Right lobe of liver (tissue), 6 donors: ENCODE results near the gene TRPM6. TPM values are rescaled to one million over a fixed set of nuclear protein-coding genes. Genes with fewer than 3 reads are reported as not detected.

Experiments used
- ATAC-seq, 4 donors: fragments of 200-7000 bp; cut with Tn5 transposase; one replicate each; pipeline ENCODE4 v1.9.1; 2020; ENCODE audit warnings: mild to moderate bottlenecking in 4 of 4, moderate library complexity in 4 of 4
- DNase-seq, 3 donors: peaks; one replicate each; pipeline ENCODE4 v3.0.0-alpha.2; 2020
- H3K27ac ChIP-seq, 3 donors: fragments of 200-600 bp; one replicate each; pipeline ENCODE4 v1.8.0; 2022
- H3K27me3 ChIP-seq, 2 donors: fragments of 200-600 bp; one replicate each; pipeline ENCODE4 v1.8.0; 2022
- H3K36me3 ChIP-seq, 4 donors: fragments of 200-600 bp; sonication (generic) in 1 of 4; one replicate each; pipeline versions ENCODE4 v1.5.1 to v1.8.0; 2017 to 2022; ENCODE audit warnings: control low read depth in 1 of 4
- H3K4me1 ChIP-seq, 4 donors: fragments of 200-600 bp; sonication (generic) in 1 of 4; one replicate each; pipeline versions ENCODE4 v1.5.1 to v1.8.0; 2017 to 2022; ENCODE audit warnings: control low read depth in 1 of 4
- H3K4me3 ChIP-seq, 3 donors: fragments of 200-600 bp; one replicate each; pipeline ENCODE4 v1.8.0; 2022
- H3K9me3 ChIP-seq, 4 donors: fragments of 200-600 bp; sonication (generic) in 1 of 4; one replicate each; pipeline versions ENCODE4 v1.5.1 to v1.8.0; 2017 to 2022; ENCODE audit warnings: control low read depth in 1 of 4
- POLR2A ChIP-seq: fragments of 450-650 bp; IDR thresholded peaks from one replicate; pipeline ENCODE4 v1.6.1; 2017; ENCODE audit warnings: antibody characterized with exemption, mild to moderate bottlenecking
- WGBS: methylation state at CpG from one replicate; pipeline ENCODE4 v1.1.6; 2018; ENCODE audit warnings: low coverage, low lambda C conversion rate; ENCODE audit not compliant: insufficient coverage; ENCODE audit errors: missing lambda C conversion rate; 5-methylcytosine and 5-hydroxymethylcytosine counted together
- intact Hi-C, 2 donors: fragments of 100-400 bp; cut with DNase I; formaldehyde crosslinking; loops; one replicate each; pipeline versions ENCODE4 v1.11.2 to v1.14.1; 2022
- total RNA-seq, 6 experiments: library from RNA; depleted of rRNA in 2 of 6; stranded (reverse); fragments of >200 nt in 2 of 6; fragmentation: NEBNext Ultra II Directional in 3 of 6; extraction: Animal tissue kit (Norgen Biotek cat#: 25700) in 3 of 6; gene quantifications; one replicate each; pipeline versions ENCODE4 v1.1.0 to v1.2.4, GENCODE V29; 2016 to 2023
- TF ChIP-seq, protein P1 (sequence below), 4 donors: fragments of 200-600 bp in 3 of 4; fragments of 450-650 bp in 1 of 4; IDR thresholded peaks; one replicate each; pipeline versions ENCODE4 v1.5.1 to v1.8.0; 2016 to 2022; ENCODE audit warnings: antibody characterized with exemption in 4 of 4, mild to moderate bottlenecking in 2 of 4
- donor health status: DM: no; HTN: yes; CAD: no.
- donor health status: DM: no; HTN: no; CAD: no.
- donor health status: DM: no; HTN: no; CAD: no.
- donor health status: DM: no; HTN: yes; CAD: no.
- donor health status: DM: no; HTN: yes; CAD: no.

Gene TRPM6
- total RNA-seq, 6 experiments from 2014 or later: 0.05 to 0.24 (median 0.15) TPM; not detected in 1

DNA sequence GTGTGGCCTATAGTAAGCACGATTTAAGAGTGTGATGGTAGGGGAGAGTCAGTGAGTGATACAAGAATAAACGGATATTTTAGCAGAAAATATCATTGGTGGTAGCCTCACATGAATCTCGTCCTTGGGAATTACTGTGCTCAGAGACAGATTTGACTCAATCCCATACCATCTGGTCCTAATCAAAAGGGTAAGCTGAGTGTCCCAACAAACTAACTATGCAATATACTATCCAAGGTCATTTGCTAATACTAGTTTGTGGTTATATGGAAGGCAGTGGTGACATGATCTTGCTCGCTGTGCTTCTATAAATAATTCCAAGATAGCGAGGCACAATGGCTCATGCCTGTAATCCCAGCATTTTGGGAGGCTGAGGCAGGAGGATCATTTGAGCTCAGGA, 103.2 kb downstream of the TRPM6 start:
- intact Hi-C loops: no loop called here
- no peaks in the 10 kb centered on the region for H3K27me3 ChIP-seq
- H3K9me3 ChIP-seq: no peaks in the 10 kb centered on the region
- no peaks in the 10 kb centered on the region for H3K4me1 ChIP-seq
- H3K4me3 ChIP-seq: no peak overlapping the region
- no peak for DNase-seq
- no peaks in the 10 kb centered on the region for H3K36me3 ChIP-seq
- no peak overlapping the region for H3K27ac ChIP-seq
- WGBS: 69% methylated on average over 4 of the region's 5 CpGs
- TF ChIP-seq, protein P1, sequence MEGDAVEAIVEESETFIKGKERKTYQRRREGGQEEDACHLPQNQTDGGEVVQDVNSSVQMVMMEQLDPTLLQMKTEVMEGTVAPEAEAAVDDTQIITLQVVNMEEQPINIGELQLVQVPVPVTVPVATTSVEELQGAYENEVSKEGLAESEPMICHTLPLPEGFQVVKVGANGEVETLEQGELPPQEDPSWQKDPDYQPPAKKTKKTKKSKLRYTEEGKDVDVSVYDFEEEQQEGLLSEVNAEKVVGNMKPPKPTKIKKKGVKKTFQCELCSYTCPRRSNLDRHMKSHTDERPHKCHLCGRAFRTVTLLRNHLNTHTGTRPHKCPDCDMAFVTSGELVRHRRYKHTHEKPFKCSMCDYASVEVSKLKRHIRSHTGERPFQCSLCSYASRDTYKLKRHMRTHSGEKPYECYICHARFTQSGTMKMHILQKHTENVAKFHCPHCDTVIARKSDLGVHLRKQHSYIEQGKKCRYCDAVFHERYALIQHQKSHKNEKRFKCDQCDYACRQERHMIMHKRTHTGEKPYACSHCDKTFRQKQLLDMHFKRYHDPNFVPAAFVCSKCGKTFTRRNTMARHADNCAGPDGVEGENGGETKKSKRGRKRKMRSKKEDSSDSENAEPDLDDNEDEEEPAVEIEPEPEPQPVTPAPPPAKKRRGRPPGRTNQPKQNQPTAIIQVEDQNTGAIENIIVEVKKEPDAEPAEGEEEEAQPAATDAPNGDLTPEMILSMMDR (IDR thresholded peaks at IDR 0.05): no peak
- TF ChIP-seq POLR2A: no peak
- no peak for ATAC-seq

DNA sequence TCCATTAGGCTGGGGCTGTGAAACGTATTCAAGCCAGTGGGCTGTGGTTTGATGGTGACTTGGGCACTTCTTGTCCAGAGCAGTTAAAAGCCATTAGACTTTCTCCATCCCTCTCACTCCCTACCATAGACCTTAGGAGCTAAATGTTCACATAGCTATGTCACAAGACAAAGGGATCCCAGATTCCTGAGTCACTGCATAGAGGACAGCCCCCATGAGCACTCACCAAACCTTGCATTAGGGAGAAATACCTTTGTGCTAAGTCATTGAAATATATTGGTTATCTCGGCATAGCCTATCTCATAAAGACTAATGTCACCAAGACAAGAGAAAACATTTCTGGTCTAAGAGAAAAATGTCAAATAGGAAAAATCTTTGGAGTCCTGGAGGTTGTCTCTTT, 104.3 kb downstream of the TRPM6 start:
- ATAC-seq: no peak

DNA sequence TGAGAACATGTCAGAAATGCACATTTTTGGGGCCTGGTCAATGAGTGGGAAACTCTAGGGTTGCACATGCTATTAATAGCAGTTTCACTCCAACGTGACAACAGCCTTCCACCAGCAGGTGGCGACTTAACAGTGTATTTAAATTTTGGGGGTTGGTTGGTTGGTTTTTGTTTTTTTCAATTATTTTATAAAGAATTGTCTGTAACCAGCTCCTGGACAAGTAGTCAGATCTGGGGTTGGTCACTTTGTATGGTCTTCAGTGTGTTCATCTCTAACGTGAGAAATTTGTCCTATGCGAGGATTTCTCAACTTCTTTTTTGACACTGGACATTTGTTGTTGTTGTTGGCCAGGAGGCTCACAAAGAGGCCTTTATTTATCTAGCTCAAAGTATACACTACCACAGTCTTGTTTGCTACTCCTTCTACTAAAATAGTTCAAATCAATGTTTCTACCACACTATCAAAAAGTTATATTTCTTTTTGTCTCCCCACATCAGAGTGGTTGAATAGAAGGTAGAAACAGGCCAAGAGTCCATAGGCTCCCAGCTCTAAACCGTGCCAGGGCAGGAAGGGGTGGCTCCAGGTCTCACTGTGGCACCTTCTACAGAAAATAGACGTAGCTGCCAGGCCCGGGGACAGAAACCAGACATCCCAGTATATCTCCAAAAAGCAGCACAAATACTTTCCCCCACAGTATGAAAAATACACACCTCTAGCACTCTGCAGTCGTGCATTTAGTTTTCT, 110.4 kb downstream of the TRPM6 start:
- ATAC-seq (peak; percentile 72 to 86 (median 82)), DNase-seq (peak; percentile 54 to 60 (median 56))
- Histone ChIP-seq H3K4me1 (no peaks in the 10 kb centered on the region), H3K4me3 (no peak overlapping the region), H3K27ac (no peak overlapping the region), H3K9me3 (no peaks in the 10 kb centered on the region), H3K36me3 (no peaks in the 10 kb centered on the region), H3K27me3 (no peaks in the 10 kb centered on the region)
- 18% methylated on average over 8 of the region's 8 CpGs for WGBS
- TF ChIP-seq, protein P1 (IDR thresholded peaks at IDR 0.05): peak; percentile 67 to 80 (median 75)
- TF ChIP-seq POLR2A: no peak
- intact Hi-C loops: loop anchor here (5.0 to 10.0 kb wide), 3 partner anchors 217 to 297 kb away; no protein-coding TSS in a partner anchor

More for the DNA sequence above, 104.3 kb downstream of the TRPM6 start:
- H3K4me1 ChIP-seq: no peaks in the 10 kb centered on the region
- H3K4me3 ChIP-seq: no peak overlapping the region
- H3K27ac ChIP-seq: no peak overlapping the region
- TF ChIP-seq, protein P1 (IDR thresholded peaks at IDR 0.05): no peak
- TF ChIP-seq POLR2A: no peak
- no peaks in the 10 kb centered on the region for H3K36me3 ChIP-seq
- no peaks in the 10 kb centered on the region for H3K9me3 ChIP-seq
- no peaks in the 10 kb centered on the region for H3K27me3 ChIP-seq
- DNase-seq: no peak
- WGBS: 27% methylated on average over 2 of the region's 2 CpGs
- intact Hi-C loops: no loop called here

DNA sequence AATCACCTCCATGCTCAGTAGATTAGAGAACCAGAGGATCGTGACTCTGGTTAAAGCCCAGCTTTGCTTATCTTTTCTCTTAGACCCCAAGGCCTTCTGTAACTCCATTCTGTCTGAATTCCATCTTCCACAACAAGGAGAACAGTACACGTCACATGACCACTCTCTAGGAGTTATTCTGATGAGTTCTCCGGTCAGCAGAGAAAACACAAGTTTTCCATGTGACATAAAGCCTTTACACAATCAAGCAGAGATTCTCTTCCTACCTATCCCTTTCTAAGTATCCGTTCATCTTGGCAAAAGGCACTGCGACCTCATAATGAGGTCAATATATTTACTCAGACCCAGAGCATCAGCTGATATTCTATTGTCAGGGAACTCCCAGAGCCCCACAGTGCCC, 112.3 kb downstream of the TRPM6 start:
- Histone ChIP-seq H3K36me3 (no peaks in the 10 kb centered on the region), H3K27ac (no peak overlapping the region), H3K4me3 (no peak overlapping the region), H3K9me3 (no peaks in the 10 kb centered on the region), H3K27me3 (no peaks in the 10 kb centered on the region), H3K4me1 (no peaks in the 10 kb centered on the region)
- 52% methylated on average over 5 of the region's 5 CpGs for WGBS
- intact Hi-C loops: loop anchor here (5.0 to 10.0 kb wide), 3 partner anchors 219 to 299 kb away; no protein-coding TSS in a partner anchor
- TF ChIP-seq, protein P1 (IDR thresholded peaks at IDR 0.05): no peak
- no peak for TF ChIP-seq POLR2A
- no peak for DNase-seq
- no peak for ATAC-seq
